GM12875 (cell line): ENCODE measurements around the gene SRP14.

Source experiments
- H3K4me3 ChIP-seq: one replicate; pipeline ENCODE4 v1.5.1; 2011; ENCODE audit warnings: low read depth, low read length, control low read depth
- TF ChIP-seq, protein P1 (sequence below): IDR thresholded peaks from 2 replicates; pipeline ENCODE4 v1.5.1; 2011; ENCODE audit warnings: low read depth, mild to moderate bottlenecking, control low read depth, inconsistent platforms, low read length, moderate library complexity, borderline replicate concordance; ENCODE audit not compliant: insufficient read depth

SRP14 gene

DNA sequence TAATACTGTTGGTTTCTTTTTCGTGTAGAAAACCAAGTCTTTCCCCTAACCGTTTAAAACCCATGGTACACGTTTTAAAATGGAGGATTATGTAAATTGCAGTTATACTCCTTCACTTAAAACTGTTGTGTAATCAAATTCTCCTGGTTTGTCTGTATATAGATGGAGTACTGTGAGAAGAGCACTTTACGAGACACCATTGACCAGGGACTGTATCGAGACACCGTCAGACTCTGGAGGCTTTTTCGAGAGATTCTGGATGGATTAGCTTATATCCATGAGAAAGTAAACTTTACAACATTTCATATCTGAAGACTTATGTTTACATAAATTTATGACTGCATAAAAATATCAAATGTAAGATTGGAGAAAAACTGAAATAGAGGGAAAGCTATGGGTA lies 51.2 kb downstream of the SRP14 start:
- no peak overlapping the region for H3K4me3 ChIP-seq
- TF ChIP-seq, protein P1, sequence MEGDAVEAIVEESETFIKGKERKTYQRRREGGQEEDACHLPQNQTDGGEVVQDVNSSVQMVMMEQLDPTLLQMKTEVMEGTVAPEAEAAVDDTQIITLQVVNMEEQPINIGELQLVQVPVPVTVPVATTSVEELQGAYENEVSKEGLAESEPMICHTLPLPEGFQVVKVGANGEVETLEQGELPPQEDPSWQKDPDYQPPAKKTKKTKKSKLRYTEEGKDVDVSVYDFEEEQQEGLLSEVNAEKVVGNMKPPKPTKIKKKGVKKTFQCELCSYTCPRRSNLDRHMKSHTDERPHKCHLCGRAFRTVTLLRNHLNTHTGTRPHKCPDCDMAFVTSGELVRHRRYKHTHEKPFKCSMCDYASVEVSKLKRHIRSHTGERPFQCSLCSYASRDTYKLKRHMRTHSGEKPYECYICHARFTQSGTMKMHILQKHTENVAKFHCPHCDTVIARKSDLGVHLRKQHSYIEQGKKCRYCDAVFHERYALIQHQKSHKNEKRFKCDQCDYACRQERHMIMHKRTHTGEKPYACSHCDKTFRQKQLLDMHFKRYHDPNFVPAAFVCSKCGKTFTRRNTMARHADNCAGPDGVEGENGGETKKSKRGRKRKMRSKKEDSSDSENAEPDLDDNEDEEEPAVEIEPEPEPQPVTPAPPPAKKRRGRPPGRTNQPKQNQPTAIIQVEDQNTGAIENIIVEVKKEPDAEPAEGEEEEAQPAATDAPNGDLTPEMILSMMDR, result no peak
